GM12892 (cell line): ENCODE measurements around the gene SORCS3.

Experiments used
- POLR2A ChIP-seq: IDR thresholded peaks from 2 replicates; pipeline ENCODE4 v1.6.1; 2011; ENCODE audit warnings: low read depth, low read length, control low read depth
- POLR2AphosphoS5 ChIP-seq: IDR thresholded peaks from 2 replicates; pipeline ENCODE4 v1.6.1; 2011; ENCODE audit warnings: low read depth, low read length, control low read depth
- TAF1 ChIP-seq: IDR thresholded peaks from 2 replicates; pipeline ENCODE4 v1.6.1; 2011; ENCODE audit warnings: low read depth, mild to moderate bottlenecking, control low read depth, low read length, borderline replicate concordance

- TF ChIP-seq POLR2A (no peak), POLR2AphosphoS5 (no peak), TAF1 (no peak)
Observed at GRCh38 chr10:104873161-104873560, 232.1 kb downstream of the SORCS3 start.
